Large intestine (tissue), 12 donors: Measurements from ENCODE around the gene OR52B6. TPM values are rescaled to one million over a fixed set of nuclear protein-coding genes. Genes with fewer than 3 reads are reported as not detected.

Experiments
- DNase-seq, 2 donors: peaks; one replicate each; pipeline versions ENCODE4 v3.0.0 to v3.0.0-alpha.2; 2013
- H3K27ac ChIP-seq: one replicate; pipeline ENCODE4 v1.5.1; 2013; ENCODE audit warnings: low read length
- H3K27me3 ChIP-seq: 2 replicates; pipeline ENCODE4 v1.6.1; 2013; ENCODE audit warnings: low read length; ENCODE audit not compliant: control insufficient read depth, insufficient read depth
- H3K36me3 ChIP-seq: 2 replicates; pipeline ENCODE4 v1.6.1; 2013; ENCODE audit warnings: low read length; ENCODE audit not compliant: control insufficient read depth, insufficient read depth
- H3K4me1 ChIP-seq: one replicate; pipeline ENCODE4 v1.6.1; 2013; ENCODE audit warnings: low read length; ENCODE audit not compliant: control insufficient read depth, insufficient read depth
- H3K4me3 ChIP-seq: one replicate; pipeline ENCODE4 v1.5.1; 2013; ENCODE audit warnings: low read length
- H3K9me3 ChIP-seq: one replicate; pipeline ENCODE4 v1.6.1; 2013; ENCODE audit warnings: mild to moderate bottlenecking, low read depth, low read length, moderate library complexity; ENCODE audit not compliant: control insufficient read depth
- WGBS: methylation state at CpG from one replicate; pipeline ENCODE4 v1.1.5; 2013; ENCODE audit warnings: low lambda C conversion rate; ENCODE audit not compliant: insufficient coverage; 5-methylcytosine and 5-hydroxymethylcytosine counted together
- long read RNA-seq, 11 donors: transcript quantifications; one replicate each; lab custom pipeline, GENCODE V29; 2026
- polyA plus RNA-seq: library from polyadenylated mRNA; unstranded; fragments of 120-200 nt; gene quantifications from one replicate; pipeline ENCODE4 v1.2.1, GENCODE V29; 2013

OR52B6 gene, protein sequence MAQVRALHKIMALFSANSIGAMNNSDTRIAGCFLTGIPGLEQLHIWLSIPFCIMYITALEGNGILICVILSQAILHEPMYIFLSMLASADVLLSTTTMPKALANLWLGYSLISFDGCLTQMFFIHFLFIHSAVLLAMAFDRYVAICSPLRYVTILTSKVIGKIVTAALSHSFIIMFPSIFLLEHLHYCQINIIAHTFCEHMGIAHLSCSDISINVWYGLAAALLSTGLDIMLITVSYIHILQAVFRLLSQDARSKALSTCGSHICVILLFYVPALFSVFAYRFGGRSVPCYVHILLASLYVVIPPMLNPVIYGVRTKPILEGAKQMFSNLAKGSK
- not detected for polyA plus RNA-seq
- long read RNA-seq, donor 1 = 0 reads
- long read RNA-seq, donor 2 = 0 reads
- long read RNA-seq, donor 3 = 0 reads
- long read RNA-seq, donor 4 = 0 reads
- long read RNA-seq, donor 5 = 0 reads
- long read RNA-seq, donor 6 = 0 reads
- long read RNA-seq, donor 7 = 0 reads
- long read RNA-seq, donor 8 = 0 reads
- long read RNA-seq, donor 9 = 0 reads
- long read RNA-seq, donor 10 = 0 reads
- long read RNA-seq, donor 11 = 0 reads

DNA sequence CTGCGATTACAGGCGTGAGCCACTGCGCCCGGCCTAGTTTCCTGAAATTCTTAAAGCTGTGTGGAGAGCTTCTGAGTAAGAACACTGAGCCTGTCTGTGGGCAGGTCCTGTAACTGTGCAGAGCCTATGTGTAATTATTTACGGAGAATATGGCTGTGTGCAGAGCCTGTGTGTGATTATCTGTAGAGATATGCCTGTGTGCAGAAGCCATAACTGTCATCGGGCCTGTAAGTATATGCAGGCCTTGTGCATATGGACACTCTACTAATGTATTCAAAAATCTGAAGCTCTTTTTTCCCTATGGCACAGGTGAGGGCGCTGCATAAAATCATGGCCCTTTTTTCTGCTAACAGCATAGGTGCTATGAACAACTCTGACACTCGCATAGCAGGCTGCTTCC is at the start of gene OR52B6:
Gene OR52B6 (plus strand): TSS at position 301 of the 400 bp plus-strand sequence. CDS start 0 bp downstream, at position 301.
- Histone ChIP-seq H3K9me3 (no peaks in the 10 kb centered on the region), H3K27ac (no peak within 1 kb of the TSS), H3K4me1 (no peaks in the 10 kb centered on the region), H3K27me3 (no peaks in the 10 kb centered on the region), H3K36me3 (no peaks in the 10 kb centered on the region), H3K4me3 (no peak within 1 kb of the TSS)
- DNase-seq = no peak
- 60% methylated on average over 1 of the region's 8 CpGs for WGBS

DNA sequence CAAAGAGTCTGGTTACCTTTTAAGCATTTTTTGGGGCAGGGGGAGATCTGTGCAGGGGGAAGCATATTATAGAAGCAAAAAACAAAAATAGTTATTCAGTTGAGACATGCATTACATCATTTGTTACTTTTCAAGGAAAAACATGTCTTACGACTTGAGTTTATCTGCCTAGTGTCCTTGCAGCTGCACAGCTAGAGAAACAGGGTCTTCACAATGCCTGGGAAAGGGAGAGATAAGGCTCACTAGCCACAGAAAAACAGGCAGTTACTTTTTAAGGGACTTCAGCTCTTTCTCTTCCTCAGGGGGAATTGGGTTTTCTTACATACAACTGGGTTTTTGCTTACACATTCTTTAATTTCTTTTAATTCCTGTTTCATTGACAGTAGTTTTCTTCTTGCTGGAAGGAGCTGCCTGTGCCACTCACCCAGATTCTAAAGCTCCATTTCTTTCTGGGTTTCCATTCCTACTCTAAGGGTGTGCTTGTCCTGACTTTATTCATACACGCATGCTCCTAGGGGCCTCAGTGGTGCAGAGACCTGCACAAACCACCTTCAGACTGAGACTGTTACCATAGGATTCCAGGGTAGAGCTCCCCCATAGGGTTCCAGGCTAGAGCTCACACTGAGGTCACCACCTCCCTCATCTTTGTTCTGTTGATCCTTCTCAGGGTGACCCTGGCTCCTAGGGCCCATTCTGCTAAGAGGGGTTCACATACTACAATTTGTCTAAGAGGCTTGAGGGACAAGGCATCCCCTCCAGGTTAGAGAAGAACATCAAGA is 49.4 kb upstream of the OR52B6 start:
- H3K36me3 ChIP-seq = no peaks in the 10 kb centered on the region
- 20% methylated on average over 1 of the region's 2 CpGs for WGBS
- H3K4me1 ChIP-seq = no peaks in the 10 kb centered on the region
- H3K27ac ChIP-seq = no peak overlapping the region
- no peak for DNase-seq
- no peaks in the 10 kb centered on the region for H3K27me3 ChIP-seq
- no peaks in the 10 kb centered on the region for H3K9me3 ChIP-seq
- H3K4me3 ChIP-seq = no peak overlapping the region

DNA sequence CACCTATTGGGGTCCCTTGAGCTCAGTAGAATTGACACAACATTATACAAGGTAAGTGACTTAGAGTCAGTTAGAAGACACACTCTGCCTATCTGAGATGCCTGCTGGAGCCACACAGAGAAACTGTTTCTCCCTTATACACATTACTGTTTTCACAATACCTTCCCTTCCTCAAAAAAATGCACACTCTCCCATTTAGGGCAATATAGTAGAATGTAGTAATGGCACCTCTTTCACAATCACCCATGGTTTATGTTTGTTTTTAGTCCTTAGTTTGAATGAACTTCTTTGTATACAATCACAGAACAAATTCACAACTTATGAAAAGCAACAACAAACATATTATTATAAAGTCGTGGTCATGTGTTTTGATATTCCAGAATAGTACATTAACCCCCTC is 46.6 kb upstream of the OR52B6 start:
- 83% methylated on average over 1 of the region's 1 CpG for WGBS
- no peak overlapping the region for H3K4me3 ChIP-seq
- no peak overlapping the region for H3K27ac ChIP-seq
- no peaks in the 10 kb centered on the region for H3K27me3 ChIP-seq
- no peak for DNase-seq
- no peaks in the 10 kb centered on the region for H3K9me3 ChIP-seq
- no peaks in the 10 kb centered on the region for H3K4me1 ChIP-seq
- H3K36me3 ChIP-seq = no peaks in the 10 kb centered on the region

DNA sequence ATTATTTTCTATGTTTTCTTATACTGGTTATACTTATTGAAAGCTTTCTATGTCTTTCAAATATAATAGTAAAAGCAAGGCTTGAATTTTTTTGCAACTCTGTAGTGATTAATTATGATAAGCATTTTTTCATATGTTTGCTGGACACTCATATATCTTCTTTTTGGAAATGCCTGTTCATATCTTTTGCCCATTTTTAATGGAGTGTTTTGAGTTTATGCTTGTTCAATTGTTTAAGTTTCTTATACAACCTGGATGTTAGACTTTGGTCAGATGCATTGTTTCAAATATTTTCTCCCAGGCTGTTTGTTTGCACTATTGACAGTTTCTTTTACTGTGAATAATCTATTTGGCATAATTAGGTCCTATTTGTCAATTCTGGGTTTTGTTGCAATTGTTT is 44.2 kb upstream of the OR52B6 start:
- Histone ChIP-seq H3K4me1 (no peaks in the 10 kb centered on the region), H3K4me3 (no peak overlapping the region), H3K9me3 (no peaks in the 10 kb centered on the region), H3K36me3 (no peaks in the 10 kb centered on the region), H3K27ac (no peak overlapping the region), H3K27me3 (no peaks in the 10 kb centered on the region)
- DNase-seq = no peak

DNA sequence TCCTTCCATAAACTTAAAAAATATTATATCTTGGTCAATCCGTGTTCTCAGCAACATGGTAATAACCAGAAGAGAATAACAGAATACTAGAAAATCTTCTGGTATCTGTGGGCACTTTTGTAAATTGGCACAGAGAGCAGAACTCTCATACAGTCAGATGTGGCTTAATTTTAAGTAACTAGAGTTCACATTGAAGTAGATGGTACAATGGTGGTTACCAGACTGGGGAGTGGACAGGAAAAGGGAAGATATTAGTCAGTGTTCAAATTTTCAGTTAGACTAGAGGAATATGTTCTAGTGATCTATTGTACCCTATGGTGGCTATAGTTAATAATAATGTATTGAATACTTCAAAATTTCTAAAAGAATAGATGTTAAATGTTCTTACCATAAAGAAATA is 39.2 kb upstream of the OR52B6 start:
- 13% methylated on average over 1 of the region's 1 CpG for WGBS
- H3K27me3 ChIP-seq = no peaks in the 10 kb centered on the region
- no peaks in the 10 kb centered on the region for H3K36me3 ChIP-seq
- no peak overlapping the region for H3K4me3 ChIP-seq
- H3K4me1 ChIP-seq = no peaks in the 10 kb centered on the region
- no peaks in the 10 kb centered on the region for H3K9me3 ChIP-seq
- no peak overlapping the region for H3K27ac ChIP-seq
- no peak for DNase-seq

DNA sequence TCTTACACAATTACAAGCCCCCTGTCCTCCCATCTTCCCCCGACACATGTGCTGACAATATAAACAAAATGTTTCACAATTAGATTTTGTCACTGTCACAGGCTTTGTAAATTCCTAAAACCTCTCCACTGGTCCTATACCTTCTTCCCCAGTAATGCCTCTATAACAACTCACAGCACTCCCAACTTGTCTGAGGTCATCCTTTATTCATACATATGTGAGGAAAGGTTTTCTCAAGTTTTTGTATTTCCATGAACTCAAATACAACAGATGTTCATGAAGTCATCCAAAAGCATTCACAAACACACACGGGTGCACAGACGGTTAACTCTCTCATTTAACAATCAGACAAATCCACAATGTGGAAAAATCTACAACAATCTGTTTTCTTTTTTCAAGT is 34.2 kb upstream of the OR52B6 start:
- H3K4me3 ChIP-seq = no peak overlapping the region
- 93% methylated on average over 3 of the region's 3 CpGs for WGBS
- no peaks in the 10 kb centered on the region for H3K36me3 ChIP-seq
- no peak for DNase-seq
- H3K27me3 ChIP-seq = no peaks in the 10 kb centered on the region
- no peaks in the 10 kb centered on the region for H3K9me3 ChIP-seq
- H3K4me1 ChIP-seq = no peaks in the 10 kb centered on the region
- no peak overlapping the region for H3K27ac ChIP-seq

DNA sequence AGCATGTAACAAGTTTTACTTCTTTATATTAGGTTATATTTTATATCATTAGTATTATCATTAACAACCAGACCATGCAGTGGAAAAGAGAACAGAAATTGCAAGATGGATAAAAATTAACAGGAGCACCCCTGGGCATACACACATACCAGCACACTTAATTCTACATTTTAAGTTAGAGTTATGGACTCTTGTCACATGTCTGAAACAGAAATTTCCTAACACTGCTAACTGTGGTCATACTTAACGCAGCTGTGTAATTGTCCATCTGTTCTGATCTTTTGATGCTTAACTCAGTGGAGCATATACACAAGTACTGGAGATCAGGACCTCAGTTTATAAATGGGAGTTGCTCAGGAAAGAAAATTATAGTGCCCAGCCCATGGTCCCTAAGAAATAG is 32.7 kb upstream of the OR52B6 start:
- no CpG with 5 or more reads among the region's 1 CpG for WGBS
- no peak overlapping the region for H3K4me3 ChIP-seq
- no peak overlapping the region for H3K27ac ChIP-seq
- H3K36me3 ChIP-seq = no peaks in the 10 kb centered on the region
- no peak for DNase-seq
- H3K27me3 ChIP-seq = no peaks in the 10 kb centered on the region
- H3K9me3 ChIP-seq = no peaks in the 10 kb centered on the region
- H3K4me1 ChIP-seq = no peaks in the 10 kb centered on the region

DNA sequence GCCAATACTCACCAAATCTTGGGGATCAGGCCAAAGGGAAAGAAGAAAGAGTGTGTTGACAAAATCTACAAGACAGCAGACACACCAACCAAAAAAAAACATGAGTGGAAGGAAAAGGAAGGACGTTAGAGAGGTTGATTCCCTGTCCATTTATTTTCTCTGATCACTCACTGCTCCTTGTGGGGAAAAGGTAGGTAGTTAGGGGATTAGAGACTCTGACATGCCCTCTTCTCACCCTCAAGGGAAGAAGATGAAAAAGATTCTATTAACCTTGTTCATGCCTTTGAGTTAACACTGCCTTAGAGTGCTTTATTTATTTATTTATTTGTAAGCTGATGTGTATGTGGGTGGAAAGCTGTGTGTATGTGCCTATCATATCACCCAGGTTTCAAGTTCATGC is 32.2 kb upstream of the OR52B6 start, which contains the start of gene OR52H1:
Gene OR52H1 (minus strand): TSS at position 101 of the 400 bp plus-strand sequence. CDS start 3,035 bp downstream, outside the sequence.
- no peaks in the 10 kb centered on the region for H3K27me3 ChIP-seq
- no peak within 1 kb of the TSS for H3K27ac ChIP-seq
- no peaks in the 10 kb centered on the region for H3K9me3 ChIP-seq
- no peaks in the 10 kb centered on the region for H3K36me3 ChIP-seq
- H3K4me1 ChIP-seq = no peaks in the 10 kb centered on the region
- no peak for DNase-seq
- WGBS = no CpG with 5 or more reads among the region's 1 CpG
- no peak within 1 kb of the TSS for H3K4me3 ChIP-seq

DNA sequence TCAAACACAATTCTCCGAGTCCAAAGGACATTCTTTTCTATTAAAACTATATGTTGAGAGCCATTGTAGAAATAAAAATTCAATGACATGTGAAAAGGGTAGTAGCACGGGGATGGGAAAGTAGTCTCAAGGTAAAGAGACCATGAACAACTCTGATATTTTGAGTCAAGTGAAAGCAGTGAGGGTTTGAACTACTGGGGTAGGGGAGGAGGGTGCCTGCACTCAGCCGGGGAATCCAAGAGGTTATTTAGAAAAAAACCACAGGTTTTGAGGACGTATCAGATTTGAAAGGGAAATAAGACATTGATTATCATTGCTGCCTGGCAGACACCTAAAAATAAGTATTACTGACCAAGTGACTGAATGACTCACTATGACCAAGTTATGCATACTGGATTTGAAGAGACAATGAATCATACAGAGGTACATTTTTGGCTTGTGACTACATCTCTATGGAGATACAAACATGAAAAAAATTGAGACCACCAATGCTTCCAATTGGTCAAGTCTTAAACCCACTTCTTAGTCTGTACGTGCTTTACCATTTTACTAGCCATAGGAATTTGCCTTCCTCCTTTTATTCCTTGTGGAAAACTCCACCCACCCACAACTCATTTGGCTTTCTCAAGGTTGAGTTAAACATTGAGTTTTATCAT is 30.1 kb upstream of the OR52B6 start:
- Histone ChIP-seq H3K9me3 (no peaks in the 10 kb centered on the region), H3K27ac (no peak overlapping the region), H3K27me3 (no peaks in the 10 kb centered on the region), H3K36me3 (no peaks in the 10 kb centered on the region), H3K4me1 (no peaks in the 10 kb centered on the region), H3K4me3 (no peak overlapping the region)
- 90% methylated on average over 2 of the region's 5 CpGs for WGBS
- no peak for DNase-seq

DNA sequence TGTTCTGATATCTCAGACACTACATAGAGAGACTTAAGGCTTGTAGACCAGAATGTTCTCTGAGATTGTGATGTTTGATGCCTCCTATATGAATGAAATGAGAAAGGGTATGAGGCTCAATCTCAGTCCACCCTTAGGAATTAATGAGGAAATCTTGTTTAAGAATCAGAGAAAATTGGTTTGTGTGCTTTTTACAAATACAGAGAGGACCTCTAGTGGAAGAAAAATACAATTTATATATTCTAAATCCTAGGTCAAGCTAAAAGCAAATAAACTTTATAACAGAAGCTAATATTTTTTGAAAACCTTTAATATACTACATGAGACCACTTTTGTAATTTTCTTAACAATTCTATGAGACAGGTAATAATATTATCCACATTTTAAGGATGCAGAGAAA is 27.3 kb upstream of the OR52B6 start:
- no peaks in the 10 kb centered on the region for H3K4me1 ChIP-seq
- no peaks in the 10 kb centered on the region for H3K36me3 ChIP-seq
- no peaks in the 10 kb centered on the region for H3K9me3 ChIP-seq
- DNase-seq = no peak
- H3K27ac ChIP-seq = no peak overlapping the region
- H3K4me3 ChIP-seq = no peak overlapping the region
- H3K27me3 ChIP-seq = no peaks in the 10 kb centered on the region
